Measurements from ENCODE around the gene GNG12. TPM values are rescaled to one million over a fixed set of nuclear protein-coding genes. Genes with fewer than 3 reads are reported as not detected.
A peak's percentile ranks its signal among the peaks of the same experiment; 100 is the strongest.

GNG12 gene
- total RNA-seq, 1 donor from 2014 or later = 71.5 TPM

- no peak for DNase-seq (ENCODE audit: extremely low spot score in 2 of 2)
- H3K9me3 ChIP-seq = no peaks in the 10 kb centered on the region
- H3K27me3 ChIP-seq = no peaks in the 10 kb centered on the region
- peak overlapping the region in 1 of 2 donors; percentile 7 for H3K4me3 ChIP-seq
- peak overlapping the region; percentile 70 for H3K27ac ChIP-seq
- no peak for TF ChIP-seq POLR2AphosphoS5 (IDR thresholded peaks at IDR 0.05; ENCODE audit: insufficient read depth in 1 of 2, low read depth in 1 of 2)
- TF ChIP-seq, protein P1, sequence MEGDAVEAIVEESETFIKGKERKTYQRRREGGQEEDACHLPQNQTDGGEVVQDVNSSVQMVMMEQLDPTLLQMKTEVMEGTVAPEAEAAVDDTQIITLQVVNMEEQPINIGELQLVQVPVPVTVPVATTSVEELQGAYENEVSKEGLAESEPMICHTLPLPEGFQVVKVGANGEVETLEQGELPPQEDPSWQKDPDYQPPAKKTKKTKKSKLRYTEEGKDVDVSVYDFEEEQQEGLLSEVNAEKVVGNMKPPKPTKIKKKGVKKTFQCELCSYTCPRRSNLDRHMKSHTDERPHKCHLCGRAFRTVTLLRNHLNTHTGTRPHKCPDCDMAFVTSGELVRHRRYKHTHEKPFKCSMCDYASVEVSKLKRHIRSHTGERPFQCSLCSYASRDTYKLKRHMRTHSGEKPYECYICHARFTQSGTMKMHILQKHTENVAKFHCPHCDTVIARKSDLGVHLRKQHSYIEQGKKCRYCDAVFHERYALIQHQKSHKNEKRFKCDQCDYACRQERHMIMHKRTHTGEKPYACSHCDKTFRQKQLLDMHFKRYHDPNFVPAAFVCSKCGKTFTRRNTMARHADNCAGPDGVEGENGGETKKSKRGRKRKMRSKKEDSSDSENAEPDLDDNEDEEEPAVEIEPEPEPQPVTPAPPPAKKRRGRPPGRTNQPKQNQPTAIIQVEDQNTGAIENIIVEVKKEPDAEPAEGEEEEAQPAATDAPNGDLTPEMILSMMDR (IDR thresholded peaks at IDR 0.05) = no peak
- TF ChIP-seq POLR2A (IDR thresholded peaks at IDR 0.05) = no peak
- H3K36me3 ChIP-seq = no peaks in the 10 kb centered on the region
- intact Hi-C loops (cut with DNase I) = no loop called here
- H3K4me1 ChIP-seq = peaks cover 61% of the 10 kb centered on the region
These were observed 85.4 kb downstream of the GNG12 start for GRCh38 chr1:67747671-67748546.

GRCh38 chr1:67745875-67746698, 87.2 kb downstream of the GNG12 start:
- DNase-seq (ENCODE audit: extremely low spot score in 2 of 2) = no peak
- H3K27ac ChIP-seq = peak overlapping the region; percentile 50
- no peaks in the 10 kb centered on the region for H3K9me3 ChIP-seq
- no peaks in the 10 kb centered on the region for H3K36me3 ChIP-seq
- H3K4me1 ChIP-seq = peaks cover 43% of the 10 kb centered on the region
- intact Hi-C loops (cut with DNase I) = no loop called here
- no peaks in the 10 kb centered on the region for H3K27me3 ChIP-seq
- TF ChIP-seq, protein P1 (IDR thresholded peaks at IDR 0.05) = no peak
- TF ChIP-seq POLR2A (IDR thresholded peaks at IDR 0.05) = no peak
- no peak for TF ChIP-seq POLR2AphosphoS5 (IDR thresholded peaks at IDR 0.05; ENCODE audit: insufficient read depth in 1 of 2, low read depth in 1 of 2)
- no peak overlapping the region for H3K4me3 ChIP-seq

DNA sequence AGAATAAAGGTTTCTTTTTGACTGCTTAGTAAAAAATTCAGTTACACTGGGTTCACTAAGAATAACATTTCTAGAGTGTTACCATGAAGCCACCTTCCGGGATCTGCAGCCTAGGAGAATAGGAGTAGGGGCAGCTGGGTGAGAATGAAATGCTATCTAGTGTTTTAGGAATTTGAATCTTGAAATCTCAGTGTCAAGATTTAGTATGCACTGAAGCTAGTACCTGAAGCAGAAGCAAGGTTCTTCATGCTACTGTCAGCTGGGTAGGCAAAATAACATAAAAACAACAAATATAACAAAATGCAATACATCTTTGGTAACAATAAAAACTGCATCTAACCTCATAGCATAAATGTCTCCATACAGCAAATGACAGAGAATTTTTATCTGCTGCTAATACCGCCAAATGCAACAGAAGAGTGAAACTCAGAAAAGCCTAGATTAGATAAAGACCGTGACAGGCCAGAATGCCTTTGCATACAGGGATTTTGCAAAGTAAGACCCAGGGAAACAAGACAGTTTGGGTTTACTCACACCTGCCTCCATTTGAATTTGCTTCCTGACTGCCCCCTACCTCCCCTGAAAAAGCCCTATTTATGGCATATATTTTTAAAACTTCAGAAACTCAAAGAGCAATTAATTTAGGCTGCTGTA, 90.1 kb downstream of the GNG12 start:
- peaks cover 19% of the 10 kb centered on the region for H3K4me1 ChIP-seq
- DNase-seq (ENCODE audit: extremely low spot score in 2 of 2) = no peak
- no peaks in the 10 kb centered on the region for H3K36me3 ChIP-seq
- no peaks in the 10 kb centered on the region for H3K9me3 ChIP-seq
- TF ChIP-seq, protein P1 (IDR thresholded peaks at IDR 0.05) = no peak
- TF ChIP-seq POLR2AphosphoS5 (IDR thresholded peaks at IDR 0.05; ENCODE audit: insufficient read depth in 1 of 2, low read depth in 1 of 2) (no peak), POLR2A (IDR thresholded peaks at IDR 0.05) (no peak)
- H3K4me3 ChIP-seq = no peak overlapping the region
- no peak overlapping the region for H3K27ac ChIP-seq
- no peaks in the 10 kb centered on the region for H3K27me3 ChIP-seq
- intact Hi-C loops (cut with DNase I) = no loop called here

DNA sequence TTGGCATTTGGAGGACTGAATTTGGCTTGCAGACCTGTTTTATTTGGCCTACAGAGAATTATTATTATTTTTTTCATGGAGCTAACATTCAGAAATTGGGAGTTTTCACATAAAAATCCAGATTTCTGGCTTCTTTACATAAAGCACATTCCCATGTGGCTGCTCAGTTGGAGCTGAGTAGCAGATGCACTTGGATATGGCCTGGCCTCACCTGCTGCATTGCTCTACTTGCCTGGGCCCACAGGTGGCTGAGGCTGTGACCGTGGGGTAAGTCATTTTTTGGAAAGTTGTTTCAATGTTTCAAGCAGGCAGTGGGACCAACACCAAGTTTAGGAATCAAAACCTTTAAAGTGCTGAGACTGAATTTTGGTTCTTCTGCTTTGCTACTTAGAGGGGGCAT, 91.5 kb downstream of the GNG12 start:
- Histone ChIP-seq H3K4me3 (no peak overlapping the region), H3K9me3 (no peaks in the 10 kb centered on the region), H3K27ac (no peak overlapping the region), H3K27me3 (no peaks in the 10 kb centered on the region), H3K36me3 (no peaks in the 10 kb centered on the region), H3K4me1 (peaks cover 12% of the 10 kb centered on the region)
- no peak for TF ChIP-seq POLR2A (IDR thresholded peaks at IDR 0.05)
- no peak for DNase-seq (ENCODE audit: extremely low spot score in 2 of 2)
- intact Hi-C loops (cut with DNase I) = no loop called here

DNA sequence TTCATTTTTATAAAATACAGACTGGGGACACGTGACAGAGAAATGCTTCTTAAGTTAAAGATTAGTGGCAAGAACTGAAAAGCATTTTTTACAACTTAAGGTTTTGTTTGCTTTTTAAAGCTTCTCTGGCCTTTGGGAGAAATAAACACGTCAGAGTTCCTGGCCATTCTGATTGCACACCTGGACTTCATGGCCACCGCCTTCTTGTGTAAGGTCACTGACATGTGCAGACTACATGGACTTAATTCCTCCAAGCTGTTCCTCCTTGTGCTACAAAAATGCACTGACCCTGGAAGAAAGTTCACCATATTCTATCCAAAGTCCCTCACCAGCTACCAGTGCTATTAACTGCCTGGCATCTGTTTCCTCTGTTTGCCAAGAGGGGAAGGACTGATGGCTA, 92.1 kb downstream of the GNG12 start:
- Histone ChIP-seq H3K36me3 (no peaks in the 10 kb centered on the region), H3K4me3 (no peak overlapping the region), H3K27me3 (no peaks in the 10 kb centered on the region), H3K27ac (no peak overlapping the region), H3K9me3 (no peaks in the 10 kb centered on the region), H3K4me1 (peaks cover 18% of the 10 kb centered on the region)
- intact Hi-C loops (cut with DNase I) = no loop called here
- DNase-seq (ENCODE audit: extremely low spot score in 2 of 2) = no peak
- TF ChIP-seq POLR2AphosphoS5 (IDR thresholded peaks at IDR 0.05; ENCODE audit: insufficient read depth in 1 of 2, low read depth in 1 of 2) = no peak
- TF ChIP-seq, protein P1 (IDR thresholded peaks at IDR 0.05) = no peak
- no peak for TF ChIP-seq POLR2A (IDR thresholded peaks at IDR 0.05)
